ENCODE measurements around the gene FLNA.
"Not testable (repeated sequence)": the region's sequence is repeated elsewhere in the genome, so short reads cannot be mapped to it uniquely, and the experiment has no call there.

Gene FLNA

GRCh38 chrX:154408659-154409221 lies 34.3 kb upstream of the FLNA start:
- Histone ChIP-seq H3K9me3 (ENCODE audit: control insufficient read depth, low read length) (no peaks in the 10 kb centered on the region), H3K36me3 (ENCODE audit: control insufficient read depth, insufficient read depth, low read length, severe bottlenecking) (no peaks in the 10 kb centered on the region), H3K4me3 (ENCODE audit: low read length) (peak overlapping the region; percentile 39), H3K9ac (ENCODE audit: low read length) (peak overlapping the region; percentile 69), H3K27me3 (replicated peaks; ENCODE audit: control insufficient read depth, insufficient read depth, low read length) (no peaks in the 10 kb centered on the region), H3K4me1 (ENCODE audit: control insufficient read depth, insufficient read depth, low read length) (peaks cover 5% of the 10 kb centered on the region)
- DNase-seq (ENCODE audit: low read depth): no peak

GRCh38 chrX:154404625-154405192 lies 30.3 kb upstream of the FLNA start:
- Histone ChIP-seq H3K27me3 (replicated peaks; ENCODE audit: control insufficient read depth, insufficient read depth, low read length) (no peaks in the 10 kb centered on the region), H3K36me3 (ENCODE audit: control insufficient read depth, insufficient read depth, low read length, severe bottlenecking) (peaks cover 17% of the 10 kb centered on the region), H3K9ac (ENCODE audit: low read length) (no peak overlapping the region), H3K9me3 (ENCODE audit: control insufficient read depth, low read length) (no peaks in the 10 kb centered on the region), H3K4me3 (ENCODE audit: low read length) (no peak overlapping the region), H3K4me1 (ENCODE audit: control insufficient read depth, insufficient read depth, low read length) (peaks cover 3% of the 10 kb centered on the region)
- no peak for DNase-seq (ENCODE audit: low read depth)

GRCh38 chrX:154403858-154404257 lies 29.4 kb upstream of the FLNA start:
- no peak overlapping the region for H3K4me3 ChIP-seq (ENCODE audit: low read length)
- H3K9me3 ChIP-seq (ENCODE audit: control insufficient read depth, low read length): no peaks in the 10 kb centered on the region
- DNase-seq (ENCODE audit: low read depth): no peak
- peaks cover 26% of the 10 kb centered on the region for H3K36me3 ChIP-seq (ENCODE audit: control insufficient read depth, insufficient read depth, low read length, severe bottlenecking)
- H3K27me3 ChIP-seq (replicated peaks; ENCODE audit: control insufficient read depth, insufficient read depth, low read length): no peaks in the 10 kb centered on the region
- H3K4me1 ChIP-seq (ENCODE audit: control insufficient read depth, insufficient read depth, low read length): peaks cover 3% of the 10 kb centered on the region
- H3K9ac ChIP-seq (ENCODE audit: low read length): no peak overlapping the region

- Histone ChIP-seq H3K4me1 (ENCODE audit: control insufficient read depth, insufficient read depth, low read length) (peaks cover 3% of the 10 kb centered on the region), H3K36me3 (ENCODE audit: control insufficient read depth, insufficient read depth, low read length, severe bottlenecking) (peaks cover 26% of the 10 kb centered on the region), H3K4me3 (ENCODE audit: low read length) (no peak overlapping the region), H3K27me3 (replicated peaks; ENCODE audit: control insufficient read depth, insufficient read depth, low read length) (no peaks in the 10 kb centered on the region), H3K9me3 (ENCODE audit: control insufficient read depth, low read length) (no peaks in the 10 kb centered on the region), H3K9ac (ENCODE audit: low read length) (no peak overlapping the region)
- DNase-seq (ENCODE audit: low read depth): no peak
These were observed 28.8 kb upstream of the FLNA start for GRCh38 chrX:154403192-154403591.

- Histone ChIP-seq H3K9ac (ENCODE audit: low read length) (no peak overlapping the region), H3K36me3 (ENCODE audit: control insufficient read depth, insufficient read depth, low read length, severe bottlenecking) (peaks cover 26% of the 10 kb centered on the region), H3K27me3 (replicated peaks; ENCODE audit: control insufficient read depth, insufficient read depth, low read length) (no peaks in the 10 kb centered on the region), H3K4me1 (ENCODE audit: control insufficient read depth, insufficient read depth, low read length) (peaks cover 3% of the 10 kb centered on the region), H3K4me3 (ENCODE audit: low read length) (no peak overlapping the region), H3K9me3 (ENCODE audit: control insufficient read depth, low read length) (no peaks in the 10 kb centered on the region)
- DNase-seq (ENCODE audit: low read depth): no peak
These were observed 28.2 kb upstream of the FLNA start for GRCh38 chrX:154402622-154403127.

- H3K9me3 ChIP-seq (ENCODE audit: control insufficient read depth, low read length): no peaks in the 10 kb centered on the region
- no peaks in the 10 kb centered on the region for H3K27me3 ChIP-seq (replicated peaks; ENCODE audit: control insufficient read depth, insufficient read depth, low read length)
- H3K9ac ChIP-seq (ENCODE audit: low read length): no peak overlapping the region
- no peak for DNase-seq (ENCODE audit: low read depth)
- peaks cover 3% of the 10 kb centered on the region for H3K4me1 ChIP-seq (ENCODE audit: control insufficient read depth, insufficient read depth, low read length)
- H3K36me3 ChIP-seq (ENCODE audit: control insufficient read depth, insufficient read depth, low read length, severe bottlenecking): peaks cover 26% of the 10 kb centered on the region
- no peak overlapping the region for H3K4me3 ChIP-seq (ENCODE audit: low read length)
These were observed 27.6 kb upstream of the FLNA start for GRCh38 chrX:154401918-154402621.

- no peak for DNase-seq (ENCODE audit: low read depth)
- Histone ChIP-seq H3K9ac (ENCODE audit: low read length) (peak overlapping the region; percentile 44), H3K4me3 (ENCODE audit: low read length) (peak overlapping the region; percentile 53), H3K4me1 (ENCODE audit: control insufficient read depth, insufficient read depth, low read length) (peaks cover 3% of the 10 kb centered on the region), H3K36me3 (ENCODE audit: control insufficient read depth, insufficient read depth, low read length, severe bottlenecking) (peaks cover 26% of the 10 kb centered on the region), H3K9me3 (ENCODE audit: control insufficient read depth, low read length) (no peaks in the 10 kb centered on the region), H3K27me3 (replicated peaks; ENCODE audit: control insufficient read depth, insufficient read depth, low read length) (no peaks in the 10 kb centered on the region)
These were observed 26.8 kb upstream of the FLNA start for GRCh38 chrX:154401045-154401799.

- H3K9me3 ChIP-seq (ENCODE audit: control insufficient read depth, low read length); DNase-seq (ENCODE audit: low read depth); H3K27me3 ChIP-seq (replicated peaks; ENCODE audit: control insufficient read depth, insufficient read depth, low read length); H3K4me1 ChIP-seq (ENCODE audit: control insufficient read depth, insufficient read depth, low read length): not testable (repeated sequence)
- Histone ChIP-seq H3K4me3 (ENCODE audit: low read length) (peak overlapping the region; percentile 89), H3K9ac (ENCODE audit: low read length) (peak overlapping the region; percentile 100), H3K36me3 (ENCODE audit: control insufficient read depth, insufficient read depth, low read length, severe bottlenecking) (peaks cover 26% of the 10 kb centered on the region)
These were observed 26.0 kb upstream of the FLNA start for GRCh38 chrX:154400369-154400817.

GRCh38 chrX:154399527-154400368 lies 25.3 kb upstream of the FLNA start:
- H3K27me3 ChIP-seq (replicated peaks; ENCODE audit: control insufficient read depth, insufficient read depth, low read length): no peaks in the 10 kb centered on the region
- H3K9me3 ChIP-seq (ENCODE audit: control insufficient read depth, low read length): no peaks in the 10 kb centered on the region
- no peak for DNase-seq (ENCODE audit: low read depth)
- H3K36me3 ChIP-seq (ENCODE audit: control insufficient read depth, insufficient read depth, low read length, severe bottlenecking): peaks cover 26% of the 10 kb centered on the region
- peak overlapping the region; percentile 100 for H3K9ac ChIP-seq (ENCODE audit: low read length)
- H3K4me3 ChIP-seq (ENCODE audit: low read length): peak overlapping the region; percentile 89
- H3K4me1 ChIP-seq (ENCODE audit: control insufficient read depth, insufficient read depth, low read length): peaks cover 3% of the 10 kb centered on the region

- DNase-seq (ENCODE audit: low read depth): peak; percentile 85
- H3K4me3 ChIP-seq (ENCODE audit: low read length): peak overlapping the region; percentile 89
- peak overlapping the region; percentile 100 for H3K9ac ChIP-seq (ENCODE audit: low read length)
- H3K4me1 ChIP-seq (ENCODE audit: control insufficient read depth, insufficient read depth, low read length): peaks cover 3% of the 10 kb centered on the region
- peaks cover 26% of the 10 kb centered on the region for H3K36me3 ChIP-seq (ENCODE audit: control insufficient read depth, insufficient read depth, low read length, severe bottlenecking)
- no peaks in the 10 kb centered on the region for H3K9me3 ChIP-seq (ENCODE audit: control insufficient read depth, low read length)
- H3K27me3 ChIP-seq (replicated peaks; ENCODE audit: control insufficient read depth, insufficient read depth, low read length): no peaks in the 10 kb centered on the region
These were observed 24.5 kb upstream of the FLNA start for GRCh38 chrX:154398668-154399526.
